Stimulated activated CD4-positive, alpha-beta T cell treated with anti-CD3 and anti-CD28 coated beads, Interleukin-2, amount 100 ng/mL, for 24 hours (primary cell): Measurements from ENCODE around the gene PARD3B.

Experiments
- DNase-seq, 2 donors: peaks; one replicate each; pipeline ENCODE4 v3.0.0-alpha.2; 2020

Gene PARD3B

DNA sequence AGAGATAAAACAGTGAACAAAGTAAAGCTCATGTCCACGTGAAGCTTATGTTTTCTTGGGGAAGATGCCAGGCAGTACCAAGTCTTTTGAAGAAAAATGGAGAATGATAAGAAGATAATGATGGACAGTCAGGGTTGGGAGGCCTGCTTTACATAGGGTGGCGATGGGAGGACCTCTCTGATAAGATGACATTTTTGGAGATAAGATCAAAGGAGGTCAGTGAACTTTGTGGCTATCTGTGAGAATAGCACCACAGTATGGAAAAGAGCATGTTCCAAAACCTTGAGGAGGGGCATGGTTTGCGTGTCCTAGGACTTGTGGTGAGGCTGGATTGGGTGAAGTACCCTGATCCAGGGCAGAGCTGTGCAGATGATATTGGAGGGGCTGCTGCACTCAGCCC, 675.3 kb downstream of the PARD3B start:
- no peak for DNase-seq

DNA sequence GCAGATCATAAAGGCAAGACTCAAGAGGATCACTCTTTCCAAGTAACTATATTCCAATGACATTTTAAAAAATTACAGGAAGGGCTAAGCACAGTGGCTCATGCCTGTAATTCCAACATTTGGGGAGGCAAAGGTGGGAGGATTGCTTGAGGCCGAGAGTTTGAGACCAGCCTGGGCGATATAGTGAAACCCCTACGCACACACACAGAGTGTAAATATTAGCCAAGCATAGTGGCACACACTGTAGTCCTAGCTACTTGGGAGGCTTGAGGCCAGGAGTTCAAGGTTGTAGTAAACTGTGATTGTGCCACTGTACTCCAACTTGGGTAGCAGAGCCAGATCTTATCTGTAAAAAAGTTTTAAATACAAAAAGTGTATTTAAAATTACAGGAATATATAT, 686.8 kb downstream of the PARD3B start:
- DNase-seq = no peak

DNA sequence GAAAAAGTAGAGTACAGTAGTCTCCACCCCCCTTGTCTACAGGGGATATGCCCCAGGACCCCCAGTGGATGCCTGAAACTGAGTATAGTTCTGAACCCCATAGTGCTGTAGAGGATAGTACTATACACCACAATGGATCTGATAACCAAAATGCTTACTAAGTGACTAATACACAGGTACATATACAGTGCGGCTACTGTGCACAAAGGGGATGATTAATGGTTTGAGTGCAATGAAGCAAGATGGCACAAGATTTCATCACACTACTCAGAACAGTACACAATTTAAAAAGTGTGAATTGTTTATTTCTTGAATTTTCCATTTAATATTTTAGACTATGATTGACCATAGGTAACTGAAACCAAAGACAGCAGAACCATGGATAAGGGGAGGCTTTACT, 690.2 kb downstream of the PARD3B start:
- no peak for DNase-seq

DNA sequence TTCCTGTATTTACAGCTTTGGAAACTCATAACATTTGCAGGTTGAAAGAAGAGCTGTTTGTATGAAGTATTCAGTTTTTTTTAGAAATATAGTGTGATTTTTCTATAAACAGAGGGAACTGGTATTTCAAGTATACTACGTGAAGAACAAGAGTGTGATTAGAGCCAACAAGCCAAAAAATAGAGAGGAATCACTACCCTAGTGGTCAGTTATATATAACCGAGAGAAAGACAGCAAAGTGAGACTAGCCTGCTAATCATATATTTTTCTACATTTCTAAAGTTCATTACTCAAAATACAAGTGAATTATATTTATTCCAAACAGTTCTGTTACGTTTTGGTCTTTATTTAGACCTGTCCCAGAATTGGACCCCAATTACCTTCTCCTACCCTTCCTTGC, 692.2 kb downstream of the PARD3B start:
- DNase-seq = no peak

DNA sequence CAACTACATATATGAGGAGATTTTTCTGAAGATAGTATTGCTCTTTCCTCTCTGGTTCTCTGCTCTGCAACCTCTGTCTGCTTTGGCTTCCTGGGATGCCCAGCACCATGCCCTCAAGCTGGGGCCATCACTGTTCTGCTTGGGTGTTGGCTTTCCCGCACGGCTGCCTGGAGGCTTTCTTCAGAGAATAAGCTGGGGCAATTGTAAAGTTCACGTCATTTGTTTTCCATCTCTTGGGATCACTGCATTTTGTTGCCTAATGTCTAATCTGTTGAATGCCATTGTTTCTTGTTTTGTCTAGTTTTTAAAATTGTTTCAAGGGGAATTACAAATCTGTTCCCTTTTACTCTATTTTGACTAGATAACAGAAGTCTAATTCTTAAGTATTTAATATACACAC, 699.7 kb downstream of the PARD3B start:
- no peak for DNase-seq

DNA sequence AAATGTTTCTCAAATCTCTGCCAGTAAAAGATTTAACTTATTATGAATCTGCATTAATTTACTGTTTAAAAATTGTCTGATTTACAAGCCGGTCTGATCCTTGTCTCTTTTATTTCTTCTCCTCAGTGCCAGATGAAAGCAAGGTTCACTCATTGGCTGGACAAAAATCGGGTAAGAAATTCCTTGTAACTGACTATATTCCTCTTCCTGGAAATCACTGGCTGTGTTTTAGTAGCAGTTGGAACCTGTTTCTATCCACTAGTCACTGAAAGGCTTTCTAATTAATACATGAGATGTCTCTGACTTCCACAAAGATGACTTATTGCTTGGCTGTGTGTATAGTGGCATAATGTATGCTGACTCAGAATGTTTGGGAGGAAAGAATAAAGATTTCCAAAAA, 700.4 kb downstream of the PARD3B start:
- no peak for DNase-seq

DNA sequence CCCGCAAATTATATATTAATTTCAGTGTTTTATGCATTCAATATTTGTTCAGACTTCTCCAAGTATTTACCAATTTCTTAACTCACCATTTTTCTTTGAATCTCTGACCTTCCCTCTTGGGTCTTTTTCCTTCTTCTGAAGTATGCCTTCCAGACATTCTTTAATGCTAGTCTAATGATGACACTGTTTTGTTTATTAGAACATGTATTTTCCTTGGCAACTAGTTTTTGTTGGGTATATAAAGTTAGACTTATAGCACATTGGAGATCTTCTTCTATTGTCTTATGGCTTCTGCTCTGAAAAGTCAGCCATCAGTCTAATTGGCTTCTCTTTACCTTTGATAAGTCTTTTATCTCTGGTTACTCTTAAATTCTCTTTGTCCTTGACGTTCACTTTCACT, 713.8 kb downstream of the PARD3B start:
- no peak for DNase-seq

DNA sequence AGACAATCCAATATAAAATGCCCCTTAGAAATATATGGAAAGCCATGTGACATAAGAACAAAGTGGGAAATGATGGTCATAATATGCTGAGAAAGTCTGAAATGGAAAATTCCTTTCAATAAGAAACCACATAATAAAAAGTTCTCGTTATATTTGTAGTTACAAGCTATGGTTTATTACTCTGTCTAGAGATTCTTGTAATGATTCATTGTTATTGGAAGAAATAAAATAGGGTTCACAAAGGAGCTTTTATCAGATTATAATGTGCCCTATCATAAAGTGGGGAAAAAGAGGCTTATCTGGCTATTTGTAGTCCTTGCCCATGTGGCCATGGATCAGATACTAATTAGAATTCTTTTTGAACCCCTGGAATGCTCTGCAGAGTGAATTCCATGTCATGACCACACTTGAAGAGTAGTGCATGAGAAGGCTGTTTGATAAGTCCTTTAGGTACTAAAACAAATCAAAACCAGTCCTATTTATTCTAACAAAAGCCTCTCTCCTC, 716.3 kb downstream of the PARD3B start:
- no peak for DNase-seq

DNA sequence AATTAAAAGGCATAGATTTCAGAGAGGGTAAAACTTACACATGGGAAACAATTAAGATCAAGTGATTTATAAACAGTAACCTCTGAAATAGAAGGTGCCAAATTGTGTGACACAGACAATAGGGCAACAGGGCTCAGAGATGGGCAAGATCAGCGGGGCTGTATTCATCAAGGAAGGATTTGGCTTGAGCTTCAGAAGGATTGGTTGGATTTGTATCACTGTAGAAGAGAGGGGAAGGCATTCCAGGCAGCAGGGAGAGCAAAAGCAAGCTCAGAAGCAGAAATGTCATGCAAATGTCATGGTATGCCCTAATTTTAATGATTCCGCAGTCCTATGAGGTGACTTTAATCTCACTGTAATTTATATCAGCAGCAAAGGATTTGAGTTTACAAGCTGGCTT, 722.0 kb downstream of the PARD3B start:
- DNase-seq = no peak

DNA sequence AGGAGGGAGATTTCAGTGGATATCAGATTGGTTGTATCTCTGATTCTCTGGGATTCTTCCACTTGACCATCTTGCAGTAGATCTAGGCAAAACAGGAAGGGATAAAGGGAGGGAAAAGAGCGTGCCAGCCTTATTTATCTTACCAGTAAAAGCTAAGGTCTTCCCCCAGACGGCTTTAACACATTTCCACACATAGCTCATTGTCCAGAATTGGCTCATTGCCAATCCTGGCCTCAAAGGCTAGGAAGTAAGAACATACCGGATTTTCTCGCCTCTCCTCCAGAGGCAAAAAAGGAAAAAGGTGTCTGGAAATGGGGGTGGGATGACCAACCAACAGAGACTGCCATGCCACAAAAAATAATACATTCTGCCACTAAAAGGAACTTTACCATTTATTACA, 725.4 kb downstream of the PARD3B start:
- DNase-seq = no peak

DNA sequence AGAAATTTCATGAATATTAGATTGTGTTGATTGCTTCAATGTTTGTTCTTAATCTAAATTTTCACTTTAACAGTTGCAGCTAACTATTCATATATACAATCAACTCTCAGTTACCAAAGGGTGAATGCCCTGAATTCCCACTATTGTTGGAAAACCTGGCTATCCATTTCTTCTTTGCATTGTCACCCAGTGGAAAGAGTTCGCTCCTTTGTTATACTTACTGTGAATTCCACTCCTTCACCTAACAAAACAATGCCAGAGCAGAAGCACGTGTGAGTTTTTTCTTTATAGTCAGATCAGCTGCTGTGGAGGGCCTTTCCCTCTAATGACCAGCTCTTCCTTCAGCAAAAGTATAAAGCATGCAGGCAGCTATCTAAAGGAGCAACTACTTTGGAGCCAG, 727.9 kb downstream of the PARD3B start:
- DNase-seq = no peak

DNA sequence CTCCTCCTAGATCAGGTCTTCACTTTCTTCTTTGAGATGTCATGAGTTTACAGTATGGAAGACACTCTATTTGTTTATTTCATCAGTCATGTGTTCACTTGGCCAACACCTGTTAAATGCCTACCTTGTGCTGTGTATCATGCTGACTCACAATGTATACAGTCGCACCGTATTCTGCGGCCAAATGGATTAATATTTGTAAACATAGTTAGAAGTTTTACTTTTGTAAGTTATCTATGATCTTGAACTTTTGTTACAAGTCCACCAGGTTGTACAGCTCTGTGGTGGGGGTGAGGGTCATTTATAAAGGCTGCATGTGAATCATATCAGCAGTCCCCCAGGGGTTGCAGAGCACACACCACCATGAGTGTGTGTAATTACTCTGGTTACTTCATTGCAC, 728.4 kb downstream of the PARD3B start:
- no peak for DNase-seq

DNA sequence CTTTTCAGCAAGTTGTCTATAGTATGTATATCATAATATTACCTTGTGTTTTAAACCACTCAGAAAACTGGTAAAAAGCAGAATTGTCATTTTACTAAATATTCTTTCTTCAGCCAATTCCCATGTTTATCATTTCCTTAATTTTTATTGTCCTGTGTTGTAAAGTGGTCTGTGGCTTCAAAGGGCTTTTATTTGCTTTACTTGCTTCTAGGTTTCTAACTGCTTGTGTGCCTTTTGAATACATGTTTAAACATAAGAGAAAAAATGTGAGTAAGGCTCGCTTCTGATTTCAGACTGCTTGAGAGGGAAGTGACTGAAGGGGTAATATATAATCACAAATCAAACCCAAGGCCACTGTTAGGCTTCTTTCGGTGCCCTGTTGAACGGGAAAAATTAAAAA, 729.5 kb downstream of the PARD3B start:
- no peak for DNase-seq

DNA sequence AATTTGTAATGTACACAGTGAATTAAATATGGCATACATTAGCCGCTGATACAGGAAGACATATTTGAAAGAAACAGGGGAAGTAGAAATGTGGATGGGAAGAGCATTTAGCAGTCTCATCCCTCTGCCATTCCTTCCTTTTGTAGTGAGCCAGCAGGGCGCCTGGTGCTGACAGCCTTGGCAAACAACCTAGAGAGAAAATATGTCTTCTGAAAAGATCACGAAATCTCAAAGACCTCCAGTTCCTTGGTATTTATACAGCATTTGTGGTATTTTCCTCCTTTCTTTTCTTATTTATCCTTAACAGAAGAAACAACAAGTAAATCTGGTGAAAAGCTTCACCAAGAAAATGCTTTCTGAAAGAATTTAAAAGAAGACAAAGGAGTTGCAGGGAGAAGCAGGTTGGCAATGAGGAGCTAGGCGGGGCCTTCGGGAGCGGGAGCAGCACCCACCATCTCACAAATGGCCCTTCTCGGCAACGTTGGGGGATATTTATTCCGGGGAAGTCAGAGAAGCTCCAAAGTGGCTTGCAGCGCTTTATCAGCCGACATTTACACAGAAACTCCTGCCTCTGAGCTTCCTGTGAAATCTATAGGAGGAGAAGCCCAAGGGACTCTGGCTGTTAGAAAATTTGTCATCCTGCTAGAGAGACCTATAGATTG, 731.0 kb downstream of the PARD3B start:
- DNase-seq = no peak

DNA sequence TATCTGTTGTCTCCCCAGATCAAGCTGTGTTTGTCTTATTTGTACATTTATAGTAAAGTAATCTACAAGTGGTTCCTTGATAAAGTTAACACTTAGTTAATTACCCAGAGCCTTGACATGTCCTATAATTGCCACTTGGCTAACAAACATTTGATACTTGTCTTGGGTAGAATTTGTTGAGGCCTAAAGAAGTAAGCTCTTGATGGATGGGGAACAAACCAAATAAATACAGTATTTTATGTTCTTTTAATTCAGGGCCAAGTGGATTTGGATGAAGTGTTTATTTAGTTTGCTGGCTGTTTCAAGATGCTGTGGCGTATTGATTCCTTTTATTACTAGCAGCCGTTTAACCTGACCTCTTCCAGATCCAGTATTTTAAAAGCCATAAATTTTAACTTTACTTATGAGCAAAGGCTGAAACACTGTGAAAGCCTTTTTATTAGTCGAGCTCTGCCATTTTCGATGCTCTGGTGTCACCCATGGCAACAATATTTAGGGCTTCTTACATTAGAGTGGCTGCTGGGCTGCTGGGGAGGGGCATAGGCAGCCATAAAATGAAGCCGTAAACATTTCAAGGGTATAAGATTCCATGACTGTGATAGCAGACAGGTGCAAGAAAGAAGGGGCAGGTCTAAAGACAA, 735.4 kb downstream of the PARD3B start:
- DNase-seq = no peak

DNA sequence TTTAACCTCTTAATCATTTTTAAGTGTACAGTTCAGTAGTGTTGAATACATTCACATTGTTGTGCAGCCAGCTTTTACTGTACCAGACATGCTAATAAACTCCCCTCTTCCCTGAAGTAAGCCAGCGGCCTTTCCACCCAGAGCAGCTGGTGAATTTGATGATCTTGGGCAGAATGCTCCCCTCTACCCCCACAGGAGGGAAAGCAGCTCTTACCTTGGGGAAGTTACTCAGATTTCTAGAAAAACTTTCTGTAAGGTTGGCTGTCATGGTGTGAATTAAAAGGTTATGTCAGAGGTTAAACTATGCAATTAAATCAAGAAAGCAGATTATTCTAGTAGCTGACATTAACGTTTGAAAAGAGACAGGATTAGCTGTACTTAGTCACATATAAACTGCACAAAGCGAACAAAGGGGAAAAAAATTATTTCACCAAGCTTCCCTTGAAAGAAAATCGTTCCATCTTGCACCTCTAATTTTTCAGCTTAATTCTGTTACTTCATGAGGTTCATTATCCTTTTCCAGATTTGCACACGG, 738.5 kb downstream of the PARD3B start:
- DNase-seq = no peak

DNA sequence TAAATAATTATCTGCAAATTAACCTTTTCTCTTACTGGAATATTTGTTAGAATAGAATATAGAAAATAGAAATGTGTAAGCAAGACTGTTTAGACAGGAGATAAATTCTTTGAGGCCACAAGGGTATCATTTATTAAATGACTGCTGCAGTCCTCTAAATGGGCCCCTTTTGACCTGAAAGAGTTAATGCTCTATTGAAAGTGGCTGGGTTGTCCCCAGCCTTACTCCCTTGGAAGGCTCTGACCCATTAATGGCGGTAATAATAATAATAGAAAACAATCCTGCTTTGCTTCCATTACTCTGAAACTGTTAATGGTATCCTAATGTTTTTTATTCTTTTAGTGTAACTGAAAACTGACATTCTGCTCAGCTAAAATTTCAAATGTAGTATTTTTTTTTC, 739.1 kb downstream of the PARD3B start:
- DNase-seq = no peak

DNA sequence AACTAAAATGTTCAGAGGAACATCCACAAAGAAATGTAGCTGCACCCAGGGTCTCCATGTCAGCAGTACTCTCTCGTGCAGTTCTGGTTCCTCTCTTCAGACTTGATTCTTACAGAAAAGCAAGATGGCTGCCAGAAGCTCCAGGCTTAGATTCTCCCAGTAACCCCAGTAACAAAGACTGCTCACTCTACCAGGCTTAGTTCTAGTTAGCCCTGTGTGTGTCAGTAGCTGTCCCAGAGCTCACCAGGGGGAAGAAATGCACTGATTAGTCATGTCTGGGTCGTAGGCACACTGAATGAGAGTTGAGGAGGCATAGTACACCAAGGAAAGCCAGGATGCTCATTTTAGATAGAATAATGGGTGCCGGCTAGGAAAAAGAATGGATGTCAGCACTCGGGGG, 742.0 kb downstream of the PARD3B start:
- no peak for DNase-seq

DNA sequence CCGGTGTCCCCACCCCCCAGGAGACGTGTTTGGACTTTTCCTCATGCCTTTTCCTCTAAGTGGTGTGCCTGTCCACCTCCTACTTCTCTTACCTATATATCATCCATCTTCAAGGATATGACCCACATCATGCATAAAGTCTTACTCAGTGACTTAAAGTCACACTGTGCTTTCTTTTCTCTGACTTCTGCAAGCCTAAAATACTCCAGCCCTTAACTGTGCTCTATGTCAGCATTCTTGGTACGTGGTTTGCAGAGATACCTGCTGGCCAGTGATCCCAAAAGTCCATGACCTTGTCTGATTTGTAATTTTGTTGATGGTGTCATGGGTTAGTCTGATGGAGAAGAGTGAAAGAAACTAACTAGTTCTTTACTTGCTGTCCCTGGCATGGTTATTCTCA, 743.4 kb downstream of the PARD3B start:
- DNase-seq = no peak

DNA sequence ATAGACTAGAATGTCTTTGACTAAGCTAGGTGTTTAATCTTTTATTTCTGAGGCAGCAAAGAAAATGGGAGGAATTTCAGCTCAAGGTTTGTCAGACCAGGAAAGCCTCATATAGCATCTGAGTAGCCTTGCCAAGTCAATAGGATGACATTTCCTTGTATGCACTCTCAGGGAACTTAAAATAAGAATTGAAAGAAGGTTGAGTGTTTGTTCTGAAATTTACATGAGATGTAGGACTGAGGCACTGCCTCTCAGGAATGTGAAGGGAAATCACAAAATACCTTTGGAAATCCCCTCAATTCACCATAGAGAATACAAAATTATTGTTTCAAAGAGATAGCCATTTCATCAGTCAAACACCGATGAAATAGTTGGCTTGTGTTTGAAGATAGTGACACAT, 745.0 kb downstream of the PARD3B start:
- DNase-seq = no peak

DNA sequence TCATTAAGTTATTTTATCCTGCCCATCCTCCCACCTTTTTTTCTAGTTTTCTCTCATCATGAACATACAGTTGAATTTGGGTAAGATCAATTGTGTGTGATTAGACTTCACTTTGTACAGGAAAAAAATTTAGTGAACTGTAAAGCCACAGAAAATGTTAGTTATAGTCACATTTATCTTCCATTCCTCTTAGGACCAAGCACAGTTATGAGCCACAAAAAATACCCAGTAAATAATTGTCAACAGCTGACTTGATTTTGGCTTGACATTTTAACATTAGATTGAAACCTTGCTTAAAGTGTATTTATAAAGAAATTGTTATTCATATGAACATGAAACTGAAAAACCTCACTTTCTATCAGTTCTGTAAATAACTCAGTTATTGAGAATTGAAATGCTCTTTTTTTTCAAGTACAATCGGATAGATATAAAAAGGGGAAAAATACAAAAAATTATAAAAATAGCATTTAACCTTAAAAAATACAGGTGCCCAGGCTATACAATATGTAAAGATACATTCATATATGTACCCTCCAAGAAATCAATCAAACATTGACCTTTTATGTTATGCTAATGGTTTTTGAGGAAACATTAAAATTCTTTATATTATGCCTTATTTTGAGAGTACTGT, 747.5 kb downstream of the PARD3B start:
- no peak for DNase-seq

DNA sequence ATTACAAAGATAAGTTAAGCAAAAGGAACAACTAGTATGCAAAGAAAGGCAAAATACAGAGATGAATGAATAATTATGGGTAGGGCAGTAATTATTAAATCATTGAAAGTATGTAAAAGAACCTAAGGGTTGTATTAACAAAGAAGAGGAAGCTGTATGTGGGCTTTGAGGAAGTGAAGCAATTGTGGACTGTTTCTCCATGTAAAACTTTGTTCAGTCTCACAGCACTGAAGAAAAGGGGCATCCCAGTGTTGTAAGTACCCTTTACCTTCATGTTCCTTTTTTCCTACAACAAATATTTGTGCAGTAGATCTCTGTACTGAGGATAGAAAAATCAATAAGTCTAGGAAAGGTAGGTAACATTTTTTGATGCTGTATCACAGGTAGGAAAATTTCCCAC, 748.3 kb downstream of the PARD3B start:
- no peak for DNase-seq

DNA sequence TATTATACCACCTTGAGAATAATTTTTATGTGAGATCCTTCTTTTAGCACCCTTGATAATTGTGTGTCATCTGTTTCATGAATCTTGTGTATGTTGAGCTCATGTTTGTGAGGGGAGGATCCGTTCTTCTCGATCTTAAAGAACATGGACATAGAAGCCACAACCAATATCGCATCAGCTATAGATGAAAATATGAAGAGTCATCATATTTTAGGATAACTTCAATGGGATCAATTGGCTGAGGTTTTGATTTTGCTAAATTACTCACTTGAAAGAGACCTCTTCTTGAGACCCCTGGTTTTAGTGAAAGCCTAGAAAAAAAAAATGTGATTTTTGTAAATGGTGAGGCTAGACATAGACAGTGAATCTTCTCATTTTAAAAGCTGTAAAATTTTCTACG, 751.7 kb downstream of the PARD3B start:
- DNase-seq = no peak

DNA sequence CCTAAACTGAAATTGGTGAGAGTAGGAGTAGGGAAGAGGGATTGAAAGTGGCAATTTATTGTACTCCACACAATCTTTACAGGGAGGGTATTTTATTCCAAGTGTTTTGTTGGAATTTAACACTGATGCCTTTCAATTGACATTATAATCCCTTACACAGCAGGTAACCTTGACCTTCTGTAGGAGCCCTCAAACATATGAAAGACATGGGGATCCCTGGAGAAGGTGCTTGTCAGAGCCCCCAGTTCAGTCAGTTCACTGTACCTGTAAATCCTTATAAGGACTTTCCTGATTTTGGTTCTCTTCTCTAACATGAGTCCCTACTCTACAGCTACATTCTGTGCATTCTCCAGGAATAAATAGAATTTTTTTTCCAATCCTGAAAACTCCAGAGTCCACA, 752.1 kb downstream of the PARD3B start:
- no peak for DNase-seq
